HG03565 (cell line): ENCODE measurements around the gene GSTT2.
"Not testable (repeated sequence)": the region's sequence is repeated elsewhere in the genome, so short reads cannot be mapped to it uniquely, and the experiment has no call there.

ENCODE experiments used
- ATAC-seq: cut with Tn5 transposase; IDR thresholded peaks from one replicate; pipeline ENCODE4 v1.9.1; 2021; ENCODE audit warnings: mild to moderate bottlenecking, moderate library complexity; ENCODE audit not compliant: unreplicated experiment

The GSTT2 gene

DNA sequence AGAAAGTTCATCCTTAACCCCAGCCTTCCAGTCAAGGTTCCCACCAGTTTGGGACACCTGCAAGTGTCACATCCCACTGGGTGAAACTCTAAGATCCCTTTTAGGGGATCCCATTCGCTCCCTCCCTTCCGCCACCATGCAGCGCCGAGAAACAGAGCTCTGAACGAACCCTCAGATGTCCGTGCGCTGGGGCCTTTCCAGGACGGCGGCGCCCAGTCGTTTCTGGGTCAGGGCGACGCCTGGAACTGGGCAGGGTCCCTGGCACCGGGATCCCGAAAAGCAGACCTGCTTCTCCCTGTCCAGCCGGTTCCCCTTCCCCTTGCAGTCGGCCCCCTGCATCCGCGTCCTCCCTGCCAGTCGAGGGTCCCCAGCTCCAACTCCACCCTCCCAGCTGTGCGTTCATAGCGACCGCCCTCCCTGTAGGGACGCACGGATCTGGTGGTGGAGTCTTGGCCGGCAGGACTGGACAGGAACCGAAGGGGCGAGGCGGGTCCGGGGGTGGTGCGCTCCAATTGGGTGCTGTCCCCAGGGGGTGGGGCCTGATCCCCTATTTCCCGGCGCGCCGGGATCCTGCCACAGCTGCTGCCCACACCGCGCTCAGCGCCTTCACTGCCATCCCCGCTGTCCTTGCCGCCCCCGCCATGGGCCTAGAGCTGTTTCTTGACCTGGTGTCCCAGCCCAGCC, at the start of gene GSTT2:
Gene GSTT2 (plus strand): TSS at position 578 of the 684 bp plus-strand sequence.
- ATAC-seq: not testable (repeated sequence)

GRCh38 chr22:23938328-23939016, 41.5 kb upstream of the GSTT2 start:
- ATAC-seq: no peak

GRCh38 chr22:23939017-23939357, 40.9 kb upstream of the GSTT2 start:
- no peak for ATAC-seq

DNA sequence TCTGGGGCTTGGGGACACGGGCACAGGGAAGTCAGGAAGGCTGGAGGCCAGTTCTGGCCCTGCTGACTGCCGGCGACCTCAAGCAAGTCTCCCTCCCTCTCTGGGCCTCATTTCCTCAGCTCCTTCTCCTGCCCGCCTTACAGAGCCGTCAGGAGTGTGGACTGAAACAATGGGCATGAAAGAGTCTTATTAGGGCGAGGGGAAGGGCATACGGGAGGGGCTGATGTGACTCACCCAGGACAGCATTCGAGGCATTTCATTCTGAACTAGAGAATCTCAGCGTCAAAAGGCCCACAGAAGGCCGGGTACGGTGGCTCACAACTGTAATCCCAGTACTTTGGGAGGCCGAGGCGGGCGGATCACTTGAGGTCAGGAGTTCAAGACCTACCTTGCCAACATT, 39.8 kb upstream of the GSTT2 start:
- not testable (repeated sequence) for ATAC-seq

DNA sequence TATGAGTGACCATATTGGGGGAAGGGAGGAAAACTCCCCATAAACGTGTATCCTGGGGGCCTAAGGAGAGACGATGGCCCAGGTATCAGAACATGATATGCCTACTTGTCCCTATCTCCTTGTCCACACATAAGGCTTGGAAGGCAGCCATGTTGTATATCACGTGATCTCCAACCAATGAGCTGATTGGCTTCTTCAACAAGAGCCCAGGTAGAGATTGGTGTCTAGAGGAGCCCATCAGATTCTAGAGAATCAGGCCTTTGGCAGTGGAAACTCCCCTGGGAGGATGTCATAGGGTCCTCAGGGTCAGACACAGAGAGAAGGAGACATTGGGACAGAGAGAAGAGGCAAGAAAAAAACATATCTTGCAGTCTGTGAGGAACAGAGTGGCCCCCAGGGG, 32.5 kb upstream of the GSTT2 start:
- ATAC-seq: not testable (repeated sequence)

DNA sequence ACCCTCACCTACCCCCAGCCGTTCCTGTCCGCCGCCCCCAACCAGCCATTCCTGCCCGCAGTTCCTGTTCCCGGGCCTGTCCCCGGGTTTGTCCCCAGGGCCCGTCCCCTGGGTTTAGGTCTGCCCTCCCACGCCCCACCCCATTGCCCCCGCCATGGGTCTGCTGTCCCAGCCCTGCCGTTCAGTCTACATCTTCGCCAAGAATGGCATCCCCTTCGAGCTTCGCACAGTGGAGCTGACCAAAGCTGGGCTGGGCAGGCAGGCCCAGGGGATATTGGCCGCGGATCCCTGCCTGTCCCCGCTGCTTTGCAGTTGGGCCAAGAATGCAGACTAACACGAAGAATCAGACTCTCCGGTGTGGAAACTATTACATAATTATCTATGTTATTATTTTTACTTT, 30.2 kb upstream of the GSTT2 start:
- ATAC-seq: not testable (repeated sequence)

- ATAC-seq: not testable (repeated sequence)
These were observed 28.6 kb upstream of the GSTT2 start for GRCh38 chr22:23951383-23951782.

GRCh38 chr22:23952794-23953405, 27.0 kb upstream of the GSTT2 start:
- not testable (repeated sequence) for ATAC-seq

- not testable (repeated sequence) for ATAC-seq
These were observed 26.4 kb upstream of the GSTT2 start for GRCh38 chr22:23953485-23953884.

GRCh38 chr22:23954193-23954990, 25.5 kb upstream of the GSTT2 start:
- ATAC-seq: not testable (repeated sequence)

GRCh38 chr22:23954991-23955305, 25.0 kb upstream of the GSTT2 start:
- ATAC-seq: not testable (repeated sequence)

DNA sequence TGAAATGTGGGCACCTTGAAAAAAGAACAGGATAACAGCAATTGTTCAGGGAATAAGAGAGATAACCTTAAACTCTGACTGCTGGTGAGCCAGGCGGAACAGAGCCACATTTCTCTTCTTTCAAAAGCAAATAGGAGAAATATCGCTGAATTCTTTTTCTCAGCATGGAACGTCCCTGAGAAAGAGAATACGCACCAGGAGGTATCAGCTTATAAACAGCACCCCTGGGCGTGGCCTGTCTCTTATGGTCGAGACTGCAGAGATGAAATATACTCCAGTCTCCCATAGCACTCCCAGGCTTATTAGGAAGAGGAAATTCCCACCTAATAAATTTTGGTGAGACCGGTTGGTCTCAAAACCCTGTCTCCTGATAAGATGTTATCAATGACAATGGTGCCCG, 24.0 kb upstream of the GSTT2 start:
- ATAC-seq: not testable (repeated sequence)

DNA sequence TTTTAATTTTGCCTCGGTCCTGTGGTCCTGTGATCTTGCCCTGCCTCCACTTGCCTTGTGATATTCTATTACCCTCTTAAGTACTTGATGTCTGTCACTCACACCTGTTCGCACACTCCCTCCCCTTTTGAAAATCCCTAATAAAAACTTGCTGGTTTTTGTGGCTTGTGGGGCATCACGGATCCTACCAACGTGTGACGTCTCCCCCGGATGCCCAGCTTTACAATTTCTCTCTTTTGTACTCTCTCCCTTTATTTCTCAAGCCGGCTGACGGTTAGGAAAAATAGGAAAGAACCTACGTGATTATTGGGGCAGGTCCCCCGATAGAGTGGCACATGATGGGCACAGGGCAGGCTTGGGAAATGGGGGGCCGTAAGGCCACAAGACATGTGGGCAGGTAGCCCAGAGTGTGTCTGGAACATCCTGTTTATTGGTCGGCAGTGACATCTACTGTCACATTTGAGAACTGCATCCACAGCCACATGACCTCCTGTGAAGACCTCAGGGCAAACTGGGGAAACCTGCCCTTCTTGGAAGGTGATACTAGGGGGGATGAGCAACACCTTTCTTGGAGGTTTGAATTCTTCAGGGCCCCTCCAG, 23.5 kb upstream of the GSTT2 start:
- not testable (repeated sequence) for ATAC-seq

DNA sequence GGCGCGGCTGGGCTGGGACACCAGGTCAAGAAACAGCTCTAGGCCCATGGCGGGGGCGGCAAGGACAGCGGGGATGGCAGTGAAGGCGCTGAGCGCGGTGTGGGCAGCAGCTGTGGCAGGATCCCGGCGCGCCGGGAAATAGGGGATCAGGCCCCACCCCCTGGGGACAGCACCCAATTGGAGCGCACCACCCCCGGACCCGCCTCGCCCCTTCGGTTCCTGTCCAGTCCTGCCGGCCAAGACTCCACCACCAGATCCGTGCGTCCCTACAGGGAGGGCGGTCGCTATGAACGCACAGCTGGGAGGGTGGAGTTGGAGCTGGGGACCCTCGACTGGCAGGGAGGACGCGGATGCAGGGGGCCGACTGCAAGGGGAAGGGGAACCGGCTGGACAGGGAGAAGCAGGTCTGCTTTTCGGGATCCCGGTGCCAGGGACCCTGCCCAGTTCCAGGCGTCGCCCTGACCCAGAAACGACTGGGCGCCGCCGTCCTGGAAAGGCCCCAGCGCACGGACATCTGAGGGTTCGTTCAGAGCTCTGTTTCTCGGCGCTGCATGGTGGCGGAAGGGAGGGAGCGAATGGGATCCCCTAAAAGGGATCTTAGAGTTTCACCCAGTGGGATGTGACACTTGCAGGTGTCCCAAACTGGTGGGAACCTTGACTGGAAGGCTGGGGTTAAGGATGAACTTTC, 18.7 kb upstream of the GSTT2 start, which contains the start of gene GSTT2B:
Gene GSTT2B (minus strand): TSS at position 112 of the 688 bp plus-strand sequence. CDS start 64 bp downstream, at position 48.
- not testable (repeated sequence) for ATAC-seq

DNA sequence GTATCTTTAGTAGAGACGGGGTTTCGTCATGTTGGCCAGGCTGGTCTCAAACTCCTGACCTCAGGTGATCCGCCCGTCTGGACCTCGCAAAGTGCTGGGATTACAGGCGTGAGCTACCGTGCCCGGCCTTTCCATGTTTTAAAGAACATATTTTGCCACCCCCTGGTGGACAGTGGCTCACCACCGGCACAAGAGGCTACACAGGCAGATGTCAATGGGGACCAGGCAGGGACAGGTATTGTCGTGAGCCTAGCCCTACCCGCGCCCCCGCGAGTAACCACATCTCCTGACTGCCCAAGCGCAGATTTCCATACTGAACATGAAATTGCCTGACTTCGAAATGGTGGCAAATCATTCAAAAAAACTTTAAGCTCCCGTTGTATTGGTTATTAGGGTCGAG, 13.8 kb upstream of the GSTT2 start:
- peak; percentile 15 for ATAC-seq

- ATAC-seq: peak; percentile 86
These were observed 13.4 kb upstream of the GSTT2 start, which contains the start of gene DDTL for GRCh38 chr22:23966568-23966967. Gene DDTL, plus strand, starts transcription at chr22:23966888. Its CDS starts 27 bp downstream, at chr22:23966915.

DNA sequence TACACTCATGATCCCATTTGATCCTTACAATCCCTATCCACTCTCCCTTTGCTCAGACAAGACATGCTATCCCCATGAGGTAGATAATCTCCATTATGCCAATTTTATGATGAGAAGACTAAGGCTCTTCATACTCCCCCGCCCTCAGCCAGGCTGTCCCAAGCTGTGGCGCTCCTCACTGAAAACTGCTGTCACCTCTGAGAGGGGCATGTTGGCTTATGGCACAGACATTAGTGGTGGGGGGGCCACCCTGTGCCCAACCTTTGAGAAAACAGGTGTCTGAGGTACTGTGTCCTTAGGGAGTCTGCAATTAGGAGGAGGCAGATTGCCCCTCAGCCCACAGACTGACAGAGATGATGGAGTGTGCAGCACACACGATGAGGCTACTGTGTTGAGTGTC, 10.9 kb upstream of the GSTT2 start:
- no peak for ATAC-seq

GRCh38 chr22:23970201-23970641, 9.7 kb upstream of the GSTT2 start:
- ATAC-seq: no peak

- no peak for ATAC-seq
These were observed 9.0 kb upstream of the GSTT2 start for GRCh38 chr22:23970816-23971486.
